Activated CD8-positive, alpha-beta T cell treated with anti-CD3 and anti-CD28 coated beads for 36 hours (primary cell): ENCODE results near the gene SPATA2. TPM values are rescaled to one million over a fixed set of nuclear protein-coding genes. Genes with fewer than 3 reads are reported as not detected.

Experiments used
- ATAC-seq: fragments of 200-7000 bp; cut with Tn5 transposase; one replicate; pipeline ENCODE4 v1.10.0; 2021; ENCODE audit warnings: mild to moderate bottlenecking, moderate library complexity
- CTCF ChIA-PET: fragments of 350-600 bp; sonication (Branson Sonifier 250); formaldehyde crosslinking; loops from one replicate; lab custom pipeline; 2021; ENCODE audit warnings: antibody characterized with exemption; lab: Charles Lee
- POLR2A ChIA-PET: fragments of 350-600 bp; sonication (Branson Sonifier 250); formaldehyde crosslinking; loops from one replicate; lab custom pipeline; 2021; ENCODE audit warnings: antibody characterized with exemption; lab: Charles Lee
- DNase-seq: peaks from one replicate; pipeline ENCODE4 v3.0.0-alpha.2; 2020
- H3K27ac Mint-ChIP-seq: one replicate; pipeline ENCODE4 v1.8.0; 2021; ENCODE audit warnings: mild to moderate bottlenecking, mixed read lengths
- H3K27me3 Mint-ChIP-seq: one replicate; pipeline ENCODE4 v1.8.0; 2021; ENCODE audit warnings: mixed read lengths
- H3K36me3 Mint-ChIP-seq: one replicate; pipeline ENCODE4 v1.8.0; 2021; ENCODE audit warnings: low read depth, mixed read lengths
- H3K4me1 Mint-ChIP-seq: one replicate; pipeline ENCODE4 v1.8.0; 2021; ENCODE audit warnings: low read depth, mixed read lengths
- H3K4me3 Mint-ChIP-seq: one replicate; pipeline ENCODE4 v1.8.0; 2021; ENCODE audit warnings: mild to moderate bottlenecking, moderate library complexity, mixed read lengths
- H3K9me3 Mint-ChIP-seq: one replicate; pipeline ENCODE4 v1.8.0; 2021; ENCODE audit warnings: mixed read lengths
- CTCF ChIP-seq: fragments of 200-600 bp; IDR thresholded peaks from one replicate; pipeline ENCODE4 v1.8.0; 2022; ENCODE audit warnings: antibody characterized with exemption, mild to moderate bottlenecking
- intact Hi-C: fragments of 100-400 bp; cut with micrococcal nuclease; formaldehyde crosslinking; loops from one replicate; pipeline ENCODE4 v1.10.0; 2022
- total RNA-seq, 2 experiments: library from RNA; stranded (reverse); gene quantifications; one replicate each; pipeline ENCODE4 v1.2.3, GENCODE V29; 2021

SPATA2 gene
- total RNA-seq, 2 experiments from 2014 or later, result 6.2 to 7.4 TPM

- ChIA-PET POLR2A (interaction anchor here (0.6 kb wide), 1 partner anchor 129 kb away, joined by 3 read pairs; no protein-coding TSS in a partner anchor), CTCF (interaction anchor here (1.6 kb wide), 1 partner anchor 24 kb away, joined by 5 read pairs; no protein-coding TSS in a partner anchor)
- no peaks in the 10 kb centered on the region for H3K27me3 Mint-ChIP-seq
- H3K27ac Mint-ChIP-seq, result peak overlapping the region; percentile 18
- H3K4me1 Mint-ChIP-seq, result peaks cover 12% of the 10 kb centered on the region
- intact Hi-C loops, result no loop called here
- TF ChIP-seq CTCF, result no peak
- peaks cover 49% of the 10 kb centered on the region for H3K36me3 Mint-ChIP-seq
- DNase-seq, result no peak
- H3K9me3 Mint-ChIP-seq, result no peaks in the 10 kb centered on the region
- no peak overlapping the region for H3K4me3 Mint-ChIP-seq
- ATAC-seq, result no peak
Measured at GRCh38 chr20:49955167-49955566, 39.8 kb upstream of the SPATA2 start.

GRCh38 chr20:49951151-49951550 lies 35.8 kb upstream of the SPATA2 start:
- ATAC-seq (peak; percentile 80), DNase-seq (no peak)
- TF ChIP-seq CTCF, result no peak
- H3K4me3 Mint-ChIP-seq, result no peak overlapping the region
- no peaks in the 10 kb centered on the region for H3K9me3 Mint-ChIP-seq
- peak overlapping the region; percentile 61 for H3K27ac Mint-ChIP-seq
- H3K36me3 Mint-ChIP-seq, result peaks cover 62% of the 10 kb centered on the region
- no peaks in the 10 kb centered on the region for H3K27me3 Mint-ChIP-seq
- H3K4me1 Mint-ChIP-seq, result peaks cover 8% of the 10 kb centered on the region
- ChIA-PET CTCF (interaction anchor here (1.2 to 4.2 kb wide), 4 partner anchors 14 to 120 kb away, joined by 3 to 17 read pairs (median 8); no protein-coding TSS in a partner anchor), POLR2A (interaction anchor here (0.9 to 3.7 kb wide), 2 partner anchors 12 to 14 kb away, joined by 3 to 18 read pairs; partner anchors contain the start of gene RNF114)
- intact Hi-C loops, result no loop called here

- no peak for TF ChIP-seq CTCF
- Mint-ChIP-seq H3K27me3 (no peaks in the 10 kb centered on the region), H3K9me3 (no peaks in the 10 kb centered on the region), H3K36me3 (peaks cover 60% of the 10 kb centered on the region), H3K27ac (peak overlapping the region; percentile 9), H3K4me1 (peaks cover 8% of the 10 kb centered on the region), H3K4me3 (no peak overlapping the region)
- intact Hi-C loops, result no loop called here
- ATAC-seq (no peak), DNase-seq (no peak)
- ChIA-PET CTCF (interaction anchor here (0.7 to 1.5 kb wide), 2 partner anchors 30 to 123 kb away, joined by 3 to 4 read pairs; no protein-coding TSS in a partner anchor), POLR2A (interaction anchor here (1.4 kb wide), 1 partner anchor 12 kb away, joined by 3 read pairs; the partner anchor contains the start of gene RNF114)
Measured at GRCh38 chr20:49948809-49949507, 33.6 kb upstream of the SPATA2 start.

- H3K36me3 Mint-ChIP-seq, result peaks cover 61% of the 10 kb centered on the region
- POLR2A ChIA-PET, result interaction anchor here (1.4 kb wide), 1 partner anchor 11 kb away, joined by 3 read pairs; the partner anchor contains the start of gene RNF114
- ATAC-seq, result no peak
- CTCF ChIA-PET, result interaction anchor here (0.9 to 1.5 kb wide), 2 partner anchors 11 to 123 kb away, joined by 3 to 4 read pairs; no protein-coding TSS in a partner anchor
- no peaks in the 10 kb centered on the region for H3K9me3 Mint-ChIP-seq
- H3K4me1 Mint-ChIP-seq, result peaks cover 8% of the 10 kb centered on the region
- no peak overlapping the region for H3K27ac Mint-ChIP-seq
- TF ChIP-seq CTCF, result no peak
- intact Hi-C loops, result no loop called here
- H3K4me3 Mint-ChIP-seq, result no peak overlapping the region
- no peak for DNase-seq
- H3K27me3 Mint-ChIP-seq, result no peaks in the 10 kb centered on the region
Measured at GRCh38 chr20:49948178-49948577, 32.8 kb upstream of the SPATA2 start.
